Astrocyte of the spinal cord (primary cell): ENCODE measurements around the gene CDS2.

Experiments
- DNase-seq: peaks from one replicate; pipeline ENCODE4 v3.0.0; 2011; ENCODE audit warnings: low read depth, low spot score
- H3K4me3 ChIP-seq: 2 replicates; pipeline ENCODE4 v1.5.1; 2011; ENCODE audit warnings: low read depth, mild to moderate bottlenecking, low read length, moderate library complexity
- CTCF ChIP-seq: IDR thresholded peaks from 2 replicates; pipeline ENCODE4 v1.5.1; 2012; ENCODE audit warnings: low read depth, mild to moderate bottlenecking, low read length, inconsistent platforms
- in situ Hi-C: cut with HindIII; loops from 2 replicates; pipeline ENCODE4 v1.10.0; 2017; ENCODE audit warnings: low sequenced_read_pairs

CDS2 gene

GRCh38 chr20:5182615-5183254 lies 55.9 kb downstream of the CDS2 start:
- TF ChIP-seq CTCF = no peak
- DNase-seq = no peak
- in situ Hi-C loops = no loop called here

GRCh38 chr20:5183731-5184474 lies 57.1 kb downstream of the CDS2 start:
- TF ChIP-seq CTCF = no peak
- in situ Hi-C loops = no loop called here
- no peak overlapping the region for H3K4me3 ChIP-seq
- DNase-seq = no peak

More at GRCh38 chr20:5182615-5183254, 55.9 kb downstream of the CDS2 start:
- H3K4me3 ChIP-seq = no peak overlapping the region

DNA sequence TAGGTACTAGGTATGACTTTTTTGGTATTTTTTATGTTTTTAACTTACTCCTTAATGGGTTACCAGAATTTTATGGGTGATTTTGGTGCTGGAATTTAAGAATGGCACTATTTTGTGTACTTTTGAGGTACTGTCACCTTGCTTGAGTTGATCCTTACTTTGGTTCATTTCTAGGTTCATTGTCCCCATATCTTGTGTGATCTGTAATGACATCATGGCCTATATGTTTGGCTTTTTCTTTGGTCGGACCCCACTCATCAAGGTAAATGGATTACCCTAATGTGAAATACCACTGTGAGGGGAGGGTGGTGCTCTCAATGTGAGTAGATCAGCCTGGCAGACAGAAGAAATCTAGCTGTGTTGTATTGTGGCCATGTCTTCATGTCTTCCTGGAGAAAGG lies 57.9 kb downstream of the CDS2 start:
- no peak for DNase-seq
- in situ Hi-C loops = no loop called here
- no peak for TF ChIP-seq CTCF
- no peak overlapping the region for H3K4me3 ChIP-seq

DNA sequence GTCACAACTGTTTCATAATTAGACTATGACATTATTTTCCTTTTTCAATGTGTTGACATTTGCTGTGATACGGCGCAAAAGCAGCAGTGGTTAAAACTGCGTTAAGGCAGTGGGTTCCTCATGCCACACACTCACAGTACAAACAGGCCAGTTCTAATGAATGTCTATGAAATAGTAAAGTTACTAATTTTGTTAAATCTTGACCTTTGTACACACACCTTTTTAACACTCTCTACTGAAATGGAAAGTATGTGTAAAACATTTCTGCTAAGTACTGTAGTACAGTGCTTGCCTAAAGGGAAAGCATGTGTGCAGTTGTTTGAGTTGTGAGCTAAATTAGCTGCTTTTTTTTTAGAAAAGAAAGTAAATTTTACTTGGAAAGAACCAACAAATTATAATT lies 60.3 kb downstream of the CDS2 start:
- in situ Hi-C loops = no loop called here
- TF ChIP-seq CTCF = no peak

DNA sequence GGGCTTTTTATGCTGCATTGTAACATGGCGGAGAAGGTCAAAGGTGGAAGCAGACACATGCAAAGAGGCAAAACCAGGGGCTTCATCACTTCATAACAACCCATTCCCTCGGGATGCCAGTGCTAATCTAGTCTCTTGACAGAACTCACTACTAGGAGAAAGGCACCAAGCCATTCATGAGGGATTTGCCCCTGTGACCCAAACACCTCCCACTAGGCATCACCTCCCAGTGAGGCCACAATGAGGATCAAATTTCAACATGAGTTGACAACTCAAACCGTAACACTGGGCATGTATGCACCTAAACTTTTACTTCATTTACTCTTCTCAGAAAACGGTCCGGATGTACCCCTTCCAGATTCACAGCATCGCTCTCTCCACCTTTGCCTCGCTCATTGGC lies 61.9 kb downstream of the CDS2 start:
- in situ Hi-C loops = no loop called here
- DNase-seq = no peak
- no peak for TF ChIP-seq CTCF
- no peak overlapping the region for H3K4me3 ChIP-seq

More for the DNA sequence above, 60.3 kb downstream of the CDS2 start:
- no peak for DNase-seq
- no peak overlapping the region for H3K4me3 ChIP-seq

GRCh38 chr20:5189917-5190316 lies 63.1 kb downstream of the CDS2 start:
- no peak overlapping the region for H3K4me3 ChIP-seq
- no peak for DNase-seq
- no peak for TF ChIP-seq CTCF
- in situ Hi-C loops = no loop called here
